ENCODE data around the gene C5. TPM values are rescaled to one million over a fixed set of nuclear protein-coding genes. Genes with fewer than 3 reads are reported as not detected.

C5 gene
- polyA plus RNA-seq, 1 of the 3 experiments (the other 2 are of a cell fraction) = 1.8 TPM

- no peak for TF ChIP-seq TEAD4 (IDR thresholded peaks at IDR 0.05; ENCODE audit: borderline replicate concordance, insufficient read depth)
- TF ChIP-seq YY1 (IDR thresholded peaks at IDR 0.05; ENCODE audit: low read depth) = no peak
- no peak for TF ChIP-seq POLR2AphosphoS5 (IDR thresholded peaks at IDR 0.05; ENCODE audit: low read depth, low read length)
- no peak for TF ChIP-seq MXI1 (IDR thresholded peaks at IDR 0.05; ENCODE audit: low read depth, low read length)
- TF ChIP-seq CHD2 (IDR thresholded peaks at IDR 0.05; ENCODE audit: low read length, partially characterized antibody) = no peak
- TF ChIP-seq TCF12 (IDR thresholded peaks at IDR 0.05) = no peak
- no peak for TF ChIP-seq TAF1 (IDR thresholded peaks at IDR 0.05; ENCODE audit: borderline replicate concordance, low read depth, low read length)
- no peak for TF ChIP-seq FOXJ3 (CRISPR knock-in tag; IDR thresholded peaks at IDR 0.05)
- no peak for TF ChIP-seq RFX5 (IDR thresholded peaks at IDR 0.05; ENCODE audit: low read length)
- TF ChIP-seq NFIC (IDR thresholded peaks at IDR 0.05; ENCODE audit: borderline replicate concordance) = no peak
Observed at GRCh38 chr9:120922404-120923195, 127.5 kb downstream of the C5 start (continued).

GRCh38 chr9:120921661-120922181, 128.4 kb downstream of the C5 start:
- Histone ChIP-seq H3K4me3 (ENCODE audit: low read depth in 2 of 2, low read length in 1 of 2) (no peak overlapping the region), H3K4me1 (ENCODE audit: control insufficient read depth in 1 of 2, insufficient read depth in 2 of 2, low read depth in 1 of 2, low read length in 1 of 2) (peaks cover 30 to 67% of the 10 kb centered on the region in 2 experiments), H3K27me3 (ENCODE audit: insufficient read depth) (no peaks in the 10 kb centered on the region), H3K36me3 (replicated peaks in 1 of 2; ENCODE audit: control insufficient read depth in 1 of 2, insufficient read depth in 2 of 2, low read length in 1 of 2) (no peaks in the 10 kb centered on the region), H4K20me1 (ENCODE audit: insufficient read depth) (no peaks in the 10 kb centered on the region), H3K4me2 (no peak overlapping the region), H3K9ac (no peak overlapping the region), H3K9me3 (no peaks in the 10 kb centered on the region), H3F3A (replicated peaks; ENCODE audit: insufficient read depth) (peaks cover 3% of the 10 kb centered on the region), H3K9me2 (no peaks in the 10 kb centered on the region), H3K79me2 (ENCODE audit: insufficient read depth) (no peaks in the 10 kb centered on the region), H2AFZ (ENCODE audit: low read depth) (no peak overlapping the region), H3K27ac (ENCODE audit: low read depth in 2 of 2, low read length in 1 of 2) (peak overlapping the region in 1 of 2 experiments; percentile 92; a peak in 2 of 4 replicates)
- ChIA-PET CTCF (interaction anchor here (1.1 to 6.3 kb wide), 5 partner anchors 8 to 31 kb away, joined by 3 to 42 read pairs (median 4); no protein-coding TSS in a partner anchor), POLR2A (interaction anchor here (1.0 to 1.7 kb wide), 4 partner anchors 10 to 46 kb away, joined by 3 to 10 read pairs (median 4); no protein-coding TSS in a partner anchor)
- 67% methylated on average over 8 of the region's 8 CpGs for WGBS (ENCODE audit: low lambda C conversion rate)
- peak; percentile 74 for DNase-seq
- TF ChIP-seq RAD21 (IDR thresholded peaks at IDR 0.05; ENCODE audit: low read length) (peak; percentile 46), CHD2 (IDR thresholded peaks at IDR 0.05; ENCODE audit: low read length, partially characterized antibody) (peak; percentile 38), SMC3 (IDR thresholded peaks at IDR 0.05; ENCODE audit: low read depth, low read length) (peak; percentile 23; the same call in 1 of the 2 replicates), ZBTB33 (IDR thresholded peaks at IDR 0.05; ENCODE audit: borderline replicate concordance, low read depth) (no peak), EP300 (IDR thresholded peaks at IDR 0.05; ENCODE audit: borderline replicate concordance in 1 of 2, low read depth in 1 of 2, low read length in 1 of 2) (peak in 1 of 2 experiments; percentile 56; a peak in 1 of 4 replicates), MXI1 (IDR thresholded peaks at IDR 0.05; ENCODE audit: low read depth, low read length) (0 out of 2 replicates have a peak, but pooled peaks have one; percentile 14), USF2 (IDR thresholded peaks at IDR 0.05; ENCODE audit: borderline replicate concordance, low read depth, low read length) (no peak), FOXJ3 (CRISPR knock-in tag; IDR thresholded peaks at IDR 0.05) (peak; percentile 59; the same call in 1 of the 2 replicates), JUND (IDR thresholded peaks at IDR 0.05) (no peak), GATA2 (CRISPR knock-in tag; IDR thresholded peaks at IDR 0.05) (peak; percentile 72), RCOR1 (IDR thresholded peaks at IDR 0.05; ENCODE audit: low read length) (peak; percentile 47; the same call in 1 of the 2 replicates)

All from SK-N-SH (cell line).